LHCN-M2 (cell line): ENCODE data around the gene RLF. TPM values are rescaled to one million over a fixed set of nuclear protein-coding genes. Genes with fewer than 3 reads are reported as not detected.

Experiments used
- DNase-seq: peaks from one replicate; pipeline ENCODE4 v3.0.0-alpha.2; 2012; ENCODE audit warnings: low read depth
- polyA plus RNA-seq: library from polyadenylated mRNA; unstranded; fragments of >200 nt; gene quantifications from one replicate; pipeline ENCODE4 v1.2.1, GENCODE V29; 2012; ENCODE audit warnings: missing spikeins
- total RNA-seq: library from RNA; depleted of rRNA; stranded (reverse); fragments of >200 nt; gene quantifications from 2 replicates; pipeline ENCODE4 v1.2.3, GENCODE V29; 2014; rRNA removed

The RLF gene
- 15.6 and 15.7 TPM in 2 replicates for total RNA-seq
- polyA plus RNA-seq = 3.1 TPM

DNA sequence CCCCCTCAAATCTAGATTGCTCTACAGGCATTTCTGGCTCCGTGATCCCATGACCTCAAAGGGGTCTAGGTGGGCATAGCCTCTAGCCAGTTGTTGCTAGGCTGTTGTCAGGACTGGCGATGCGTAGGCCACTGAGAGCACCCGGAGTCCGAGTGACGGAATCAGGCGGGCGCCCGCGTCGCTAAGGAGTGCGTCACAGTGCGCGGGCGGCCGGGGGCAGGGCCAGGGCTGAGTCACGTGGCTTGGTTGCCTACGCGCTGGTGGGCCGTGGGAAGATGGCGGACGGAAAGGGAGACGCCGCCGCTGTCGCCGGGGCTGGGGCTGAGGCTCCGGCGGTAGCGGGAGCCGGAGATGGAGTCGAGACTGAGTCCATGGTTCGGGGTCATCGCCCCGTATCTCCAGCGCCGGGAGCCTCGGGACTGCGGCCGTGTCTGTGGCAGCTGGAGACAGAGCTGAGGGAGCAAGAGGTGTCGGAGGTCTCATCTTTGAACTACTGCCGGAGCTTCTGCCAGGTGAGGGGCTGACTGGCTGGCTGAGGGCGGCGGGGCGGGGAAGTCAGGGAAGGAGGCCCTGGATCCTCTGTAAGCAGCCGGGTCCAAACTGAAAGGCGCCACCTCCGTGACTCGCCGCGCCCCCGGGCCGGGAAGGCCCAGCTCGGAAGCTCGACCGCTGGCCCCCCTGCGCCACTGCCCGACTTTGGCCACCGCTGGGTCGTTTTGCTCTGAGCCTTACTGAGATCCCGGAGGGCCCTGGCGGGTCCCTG is at the start of gene RLF:
Gene RLF (plus strand): TSS at position 263 of the 763 bp plus-strand sequence. CDS start 13 bp downstream, at position 276.
- DNase-seq = peak; percentile 92

DNA sequence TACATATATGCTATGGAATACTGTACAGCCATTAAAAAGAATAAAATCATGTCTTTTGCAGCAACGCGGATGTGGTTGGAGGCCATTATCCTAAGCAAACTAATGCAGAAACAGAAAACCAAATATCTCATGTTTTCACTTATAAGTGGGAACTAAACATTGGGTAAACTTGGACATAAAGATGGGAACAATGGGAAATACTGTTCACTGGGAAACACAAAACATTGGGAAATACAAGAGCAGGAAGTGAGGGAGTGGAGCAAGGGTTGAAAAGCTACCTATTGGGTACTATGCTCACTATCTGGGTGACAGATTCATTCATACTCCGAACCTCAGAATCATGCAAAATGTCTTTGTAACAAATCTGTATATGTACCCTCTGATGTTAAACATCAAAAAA is 46.8 kb upstream of the RLF start:
- DNase-seq = no peak

DNA sequence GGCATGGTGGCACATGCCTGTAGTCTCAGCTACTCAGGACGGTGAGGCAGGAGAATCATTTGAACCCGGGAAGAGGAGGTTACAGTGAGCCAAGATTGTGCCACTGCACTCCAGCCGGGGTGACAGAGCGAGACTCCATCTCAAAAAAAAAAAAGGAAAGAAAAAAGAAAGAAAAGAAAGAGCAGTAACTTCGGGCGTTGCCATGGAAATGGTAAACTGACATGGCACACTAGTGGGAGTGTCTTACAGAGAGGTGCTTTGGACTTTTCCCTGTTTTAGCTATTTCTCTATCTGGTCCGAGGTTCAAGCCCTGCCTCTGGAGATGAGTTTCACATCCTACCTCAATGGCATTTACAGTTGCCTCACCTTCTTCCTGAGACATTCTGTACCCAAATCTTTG is 41.1 kb upstream of the RLF start:
- DNase-seq = no peak

DNA sequence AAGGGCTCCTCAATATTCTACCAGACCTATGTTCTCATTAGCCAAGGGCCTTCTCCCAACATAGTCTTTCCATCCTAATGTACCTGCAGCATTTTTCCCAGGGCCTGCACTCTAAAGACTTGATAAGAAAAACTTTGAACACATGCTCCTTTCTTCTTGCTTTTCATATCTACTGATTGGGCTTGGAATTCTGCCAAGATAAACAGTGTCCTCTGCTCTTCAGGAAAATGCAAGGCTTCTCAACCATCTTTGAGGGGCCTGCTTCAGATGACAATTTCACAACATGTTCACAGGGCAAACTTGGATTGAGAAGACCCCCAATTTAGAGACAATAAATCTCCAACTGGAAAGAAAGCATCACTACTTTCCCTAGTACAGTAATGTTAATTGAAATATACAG is 38.3 kb upstream of the RLF start:
- no peak for DNase-seq

- DNase-seq = no peak
Observed at GRCh38 chr1:40130892-40131291, 30.3 kb upstream of the RLF start.

GRCh38 chr1:40132383-40133311 is 28.5 kb upstream of the RLF start:
- DNase-seq = peak; percentile 30

DNA sequence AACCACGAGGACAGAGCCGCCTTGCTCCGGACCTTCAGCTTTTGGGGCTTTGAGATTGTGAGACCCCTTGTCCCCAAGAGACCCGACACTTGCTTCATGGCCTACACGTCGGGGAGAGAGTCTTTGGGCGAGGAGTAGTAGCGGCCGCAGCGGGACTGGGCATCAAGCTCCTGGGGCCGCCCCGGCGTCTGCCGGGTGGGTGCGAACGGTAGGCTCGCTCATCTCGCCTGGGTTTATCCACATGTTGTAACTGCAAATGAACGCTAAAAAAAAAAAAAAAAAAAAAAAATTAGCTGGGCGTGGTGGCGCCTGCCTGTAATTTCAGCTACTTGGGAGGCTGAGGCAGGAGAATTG is 27.9 kb upstream of the RLF start:
- no peak for DNase-seq

GRCh38 chr1:40133839-40134238 is 27.3 kb upstream of the RLF start:
- DNase-seq = peak; percentile 13

GRCh38 chr1:40140211-40140973 is 20.8 kb upstream of the RLF start:
- peak; percentile 8 for DNase-seq

- DNase-seq = peak; percentile 20
Observed at GRCh38 chr1:40141878-40142535, 19.2 kb upstream of the RLF start.

GRCh38 chr1:40143891-40144575 is 17.2 kb upstream of the RLF start:
- DNase-seq = peak; percentile 67

DNA sequence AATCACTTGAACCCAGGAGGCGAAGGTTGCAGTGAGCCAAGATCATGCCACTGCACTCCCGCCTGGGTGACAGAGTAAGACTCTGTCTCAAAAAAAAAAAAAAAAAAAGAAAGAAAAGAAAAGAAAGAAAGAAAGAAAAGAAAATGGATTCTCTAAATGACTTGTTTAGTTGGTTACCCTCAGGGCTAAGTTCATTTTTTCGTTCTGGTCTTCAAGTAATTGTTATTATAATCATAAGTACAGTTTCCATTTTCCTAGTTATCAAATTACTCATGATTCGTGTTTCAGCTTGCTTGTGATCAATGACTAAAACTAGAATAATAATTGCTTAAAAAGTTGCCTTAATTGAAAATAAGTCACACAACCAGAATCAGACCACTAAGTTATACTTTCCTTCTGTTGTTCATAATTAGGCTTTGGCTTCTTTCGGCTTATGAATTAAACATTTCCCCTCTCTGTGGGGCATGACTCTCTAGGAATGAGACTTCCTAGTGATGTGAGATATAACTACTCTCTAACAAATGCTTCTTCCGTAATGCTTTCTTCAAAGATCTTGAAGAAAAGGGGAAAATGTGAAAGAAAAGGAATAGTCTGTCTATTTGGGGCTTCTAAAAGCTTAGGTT is 9.6 kb upstream of the RLF start:
- no peak for DNase-seq

DNA sequence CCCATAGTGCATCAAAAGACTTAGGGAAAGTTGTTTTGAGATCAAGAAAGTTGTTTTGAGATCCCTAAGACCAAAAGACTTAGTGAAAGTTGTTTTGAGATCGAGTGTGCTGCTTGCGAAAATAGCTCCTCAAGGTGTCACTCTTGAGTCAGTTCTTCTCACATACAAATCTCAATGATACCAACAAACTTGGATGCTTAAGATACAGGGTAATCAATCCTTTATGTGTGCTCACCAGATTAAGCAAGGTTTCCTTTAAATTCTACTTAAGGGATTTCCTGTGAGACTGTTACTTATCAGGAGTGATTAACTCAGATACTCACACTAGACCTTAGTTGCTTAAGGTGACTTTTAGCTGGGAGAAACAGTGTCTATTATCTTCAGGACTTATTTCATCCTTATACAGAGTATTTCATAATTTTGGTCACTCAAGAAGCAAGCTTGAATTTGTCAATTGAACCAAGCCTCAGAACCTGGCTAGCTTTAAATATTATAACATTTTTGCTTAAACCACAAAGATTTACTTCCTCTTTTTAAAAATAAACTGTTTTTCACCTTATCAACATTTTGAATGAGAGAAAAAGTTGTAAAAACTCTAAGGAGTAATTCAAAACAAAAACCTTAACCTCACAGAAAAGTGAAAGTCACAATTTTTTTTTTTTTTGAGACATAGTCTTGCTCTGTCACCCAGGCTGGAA is 8.0 kb upstream of the RLF start:
- DNase-seq = peak; percentile 49

DNA sequence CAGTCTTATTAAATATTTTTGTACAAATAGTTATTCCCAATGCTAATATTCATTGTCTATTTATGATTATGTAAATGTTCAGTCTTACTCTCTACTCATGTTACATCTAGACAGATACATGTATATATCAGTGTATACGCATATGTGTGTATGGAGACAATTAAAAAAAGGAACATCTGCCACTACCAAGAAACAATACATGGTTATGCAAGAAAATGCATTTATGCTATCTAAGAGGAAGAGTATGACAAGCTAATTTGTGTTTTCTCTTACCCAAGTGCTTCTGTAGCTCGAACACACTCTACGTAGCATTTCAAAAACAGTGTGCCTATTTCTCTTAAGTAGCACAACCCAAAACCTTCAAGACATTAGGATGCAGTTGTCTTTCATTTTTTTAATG is 6.1 kb upstream of the RLF start:
- DNase-seq = no peak

DNA sequence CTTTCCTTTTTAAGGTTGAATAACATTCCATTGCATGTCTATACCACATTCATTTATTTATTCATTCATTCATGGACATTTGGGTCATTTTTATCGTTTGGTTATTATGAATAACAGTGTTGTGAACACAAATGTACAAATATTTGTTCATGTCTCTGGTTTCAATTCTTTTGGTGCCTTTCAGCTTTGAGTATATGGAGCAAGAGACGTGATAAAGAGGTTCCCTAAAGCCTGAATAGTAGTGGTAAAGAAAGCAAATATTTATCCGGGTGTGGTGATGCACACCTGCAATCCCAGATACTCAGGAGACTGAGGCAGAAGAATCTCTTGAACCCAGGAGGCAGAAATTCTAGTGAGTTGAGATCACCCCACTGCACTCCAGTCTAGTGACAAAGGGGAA is 5.3 kb upstream of the RLF start:
- DNase-seq = no peak

DNA sequence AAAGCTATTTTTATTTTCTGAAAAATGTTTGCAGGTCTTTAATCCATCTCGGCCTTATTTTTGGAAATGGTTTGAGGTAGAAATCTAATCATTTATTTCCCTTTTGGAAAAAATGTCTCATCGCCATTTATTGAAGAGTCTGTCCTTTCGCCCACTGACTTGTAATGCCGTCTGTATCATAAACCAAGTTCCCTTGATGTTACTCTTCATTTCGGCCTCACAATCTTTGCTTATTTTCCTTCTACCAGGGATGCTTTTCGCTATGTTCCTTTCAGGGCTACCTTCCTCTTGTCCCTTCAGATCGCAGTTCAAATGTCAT is 422 bp upstream of the RLF start:
- DNase-seq = no peak

- no peak for DNase-seq
Observed at GRCh38 chr1:40161888-40162397, 756 bp downstream of the RLF start.

DNA sequence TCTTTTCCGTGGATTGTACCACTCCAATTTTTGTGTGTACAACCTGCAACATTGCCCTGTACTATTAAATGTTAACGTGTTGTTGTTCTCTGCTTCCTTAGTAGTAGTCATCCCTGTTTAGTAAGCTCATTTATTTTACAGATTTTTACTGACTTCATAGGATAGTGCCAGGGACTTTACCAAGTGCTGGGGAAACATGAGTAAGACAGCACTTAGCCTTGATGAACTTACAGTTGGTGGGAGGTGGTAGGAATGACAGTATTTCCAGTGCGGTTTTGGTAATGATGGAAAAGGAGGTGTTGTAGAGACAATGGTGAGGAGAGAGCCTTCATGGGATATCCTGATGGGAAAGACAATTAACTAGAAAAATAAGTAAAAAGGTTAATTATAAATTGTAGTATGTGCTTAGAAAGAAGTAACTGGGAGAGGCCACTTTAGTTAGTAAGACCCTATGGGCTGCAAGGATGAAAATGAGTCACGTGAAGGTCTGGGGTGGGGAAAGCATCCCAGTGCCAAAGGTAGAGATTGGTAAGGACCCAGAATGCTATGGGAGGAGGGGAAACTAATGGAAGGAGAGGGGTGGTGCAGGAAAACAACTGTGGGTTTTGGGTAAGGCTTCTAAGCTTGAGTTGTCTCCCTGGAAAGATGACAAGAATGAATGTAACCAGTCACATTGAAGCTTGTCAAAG is 1.7 kb downstream of the RLF start:
- DNase-seq = peak; percentile 22

DNA sequence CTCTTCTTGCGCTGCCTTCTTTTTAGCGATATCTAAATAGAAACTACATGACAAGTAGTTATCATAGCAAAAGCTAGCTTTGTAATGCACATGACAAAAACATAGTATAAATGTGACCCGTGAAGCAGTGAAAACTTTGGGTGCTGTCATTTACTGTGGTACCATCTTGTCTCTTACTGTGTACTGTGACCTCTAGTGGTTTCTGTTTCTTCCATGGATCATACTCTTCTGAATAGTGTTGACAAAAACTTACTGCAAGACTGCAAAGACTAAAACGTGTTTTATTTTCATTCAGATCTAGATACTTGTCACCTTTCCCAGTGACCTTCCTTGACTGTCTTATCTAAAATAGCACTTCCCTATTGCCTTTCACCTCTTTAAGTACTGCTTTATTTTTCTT is 6.1 kb downstream of the RLF start:
- DNase-seq = no peak
